ENCODE measurements around the gene TMEM184A. TPM values are rescaled to one million over a fixed set of nuclear protein-coding genes. Genes with fewer than 3 reads are reported as not detected.

TMEM184A gene
- 1.8 TPM for polyA plus RNA-seq (2013, experiment 1 of 2)
- polyA plus RNA-seq (2013, experiment 2 of 2), result 0.86 TPM

DNA sequence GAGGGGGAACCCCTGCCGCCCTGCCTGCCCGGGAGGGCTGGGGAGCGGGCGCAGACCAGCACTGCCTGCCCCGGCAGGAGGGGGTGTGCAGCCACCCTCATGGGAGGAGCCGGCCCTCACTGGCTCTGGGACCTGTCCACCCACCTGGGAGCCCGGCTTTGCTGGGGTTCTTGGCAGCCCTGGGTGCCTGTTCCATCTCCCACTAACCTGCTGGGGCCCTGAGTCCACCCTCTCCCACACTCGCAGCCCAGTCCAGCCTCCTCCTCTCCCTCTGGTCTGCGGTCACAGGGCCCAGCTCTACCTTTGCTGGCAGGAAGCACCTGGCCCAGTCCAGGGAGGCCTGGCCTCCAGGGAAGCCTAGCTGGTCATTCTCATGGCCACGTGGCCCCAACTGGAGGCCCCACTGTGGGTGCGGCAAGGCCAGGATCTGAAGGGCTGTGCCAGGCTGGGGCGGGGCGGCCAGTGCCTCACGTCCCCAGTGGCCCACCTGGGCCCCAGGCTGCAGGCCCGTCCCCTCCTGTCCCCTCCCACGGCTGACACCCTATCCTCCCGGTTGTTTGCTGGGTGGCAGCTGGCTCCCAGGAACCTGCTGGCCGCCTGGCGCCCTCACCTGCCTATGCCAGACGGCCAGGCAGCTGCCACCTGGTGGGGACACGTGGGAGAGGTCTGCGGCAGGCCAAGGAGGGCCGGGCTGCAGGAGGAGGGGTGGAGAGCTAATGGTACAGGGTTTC is at the start of gene TMEM184A:
TSS of gene TMEM184A (minus strand) at position 393 of the 731 bp plus-strand sequence. CDS start 721 bp downstream, outside the sequence.
- peak within 1 kb of the TSS; percentile 11 for H3K4me3 ChIP-seq (ENCODE audit: extremely low read depth, insufficient read depth, low read length, poor library complexity, severe bottlenecking)
- peaks cover 21% of the 10 kb centered on the region for H3K4me1 ChIP-seq (ENCODE audit: control insufficient read depth, insufficient read depth, low read length, poor library complexity, severe bottlenecking)
- no peaks in the 10 kb centered on the region for H3K36me3 ChIP-seq (ENCODE audit: control insufficient read depth, insufficient read depth, low read length)
- no peak within 1 kb of the TSS for H3K27ac ChIP-seq (ENCODE audit: low read depth, low read length, severe bottlenecking)
- WGBS, 2 experiments (ENCODE audit: insufficient coverage in 2 of 2), result 69 to 73% methylated on average over 21 to 22 of the region's 23 CpGs
- H3K9me3 ChIP-seq (ENCODE audit: control insufficient read depth, low read length), result no peaks in the 10 kb centered on the region

DNA sequence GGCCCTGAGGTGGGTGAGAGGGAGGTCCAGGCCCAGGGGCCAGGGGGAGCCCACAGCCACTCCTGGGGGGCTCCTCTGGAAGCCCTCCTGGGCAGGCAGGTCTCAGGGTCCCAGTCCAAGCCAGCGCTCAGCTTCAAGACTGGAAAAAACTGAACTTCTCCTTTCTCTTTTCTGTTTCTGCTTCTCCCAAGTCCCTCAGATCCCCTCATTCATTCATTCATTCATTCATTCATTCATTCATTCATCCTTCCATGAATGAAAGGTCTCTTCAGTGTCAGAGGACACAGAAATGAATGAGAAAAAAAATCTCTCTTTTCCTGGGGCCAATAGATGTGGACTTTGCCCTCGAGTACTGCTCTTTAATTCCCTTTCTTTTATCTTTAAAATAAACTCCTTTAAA is 48.4 kb upstream of the TMEM184A start:
- Histone ChIP-seq H3K9me3 (ENCODE audit: control insufficient read depth, low read length) (no peaks in the 10 kb centered on the region), H3K27ac (ENCODE audit: low read depth, low read length, severe bottlenecking) (no peak overlapping the region), H3K36me3 (ENCODE audit: control insufficient read depth, insufficient read depth, low read length) (no peaks in the 10 kb centered on the region), H3K4me1 (ENCODE audit: control insufficient read depth, insufficient read depth, low read length, poor library complexity, severe bottlenecking) (no peaks in the 10 kb centered on the region), H3K4me3 (ENCODE audit: extremely low read depth, insufficient read depth, low read length, poor library complexity, severe bottlenecking) (no peak overlapping the region)
- 100% methylated on average over 1 of the region's 2 CpGs; no CpG with 5 or more reads in 1 of the 2 experiments for WGBS, 2 experiments (ENCODE audit: insufficient coverage in 2 of 2)

DNA sequence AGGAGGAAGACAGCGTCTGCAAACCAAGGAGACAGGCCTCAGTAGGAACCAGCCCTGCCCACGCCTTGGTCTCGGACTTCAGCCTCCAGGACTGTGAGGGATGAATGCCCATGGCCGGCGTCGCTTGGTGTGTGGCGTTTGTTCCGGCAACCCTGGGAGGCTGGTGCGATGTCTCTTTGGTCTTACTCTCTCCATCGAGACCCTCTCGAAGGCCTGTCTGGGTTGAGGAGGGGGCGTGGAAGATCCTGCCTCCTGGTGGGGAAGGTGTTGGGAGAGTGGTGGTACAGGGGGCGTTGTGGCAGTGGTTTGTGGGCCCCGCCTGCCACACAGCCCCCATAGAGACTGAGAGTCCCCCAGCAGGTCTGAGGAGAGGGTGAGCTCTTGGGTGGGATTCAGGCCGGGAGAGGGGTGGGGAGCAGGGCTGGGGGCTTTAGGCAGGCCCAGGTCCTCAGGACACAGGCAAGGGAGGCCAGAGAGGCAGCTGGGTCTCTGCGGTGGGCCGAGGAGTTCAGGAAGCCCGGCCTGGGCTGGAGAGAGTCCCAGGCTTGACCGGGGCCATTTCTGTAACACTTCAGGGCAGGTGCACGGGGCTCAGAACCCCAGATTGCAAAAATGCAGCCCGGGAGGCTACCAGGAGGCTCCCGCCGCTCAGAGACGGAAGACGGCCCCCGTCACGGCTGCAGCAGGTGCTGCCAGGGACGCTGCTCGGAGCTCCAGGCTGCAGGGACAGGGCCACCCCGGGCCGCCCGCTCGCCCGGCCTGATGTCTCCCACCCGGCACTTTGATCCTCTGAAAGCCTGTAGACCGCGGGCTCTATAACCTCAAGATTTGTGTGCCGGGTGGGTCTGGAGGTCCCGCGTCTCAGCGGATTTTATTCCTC is 47.6 kb upstream of the TMEM184A start:
- H3K36me3 ChIP-seq (ENCODE audit: control insufficient read depth, insufficient read depth, low read length), result no peaks in the 10 kb centered on the region
- no peaks in the 10 kb centered on the region for H3K4me1 ChIP-seq (ENCODE audit: control insufficient read depth, insufficient read depth, low read length, poor library complexity, severe bottlenecking)
- 90% methylated on average over 37 of the region's 41 CpGs for WGBS, 2 experiments (ENCODE audit: insufficient coverage in 2 of 2)

DNA sequence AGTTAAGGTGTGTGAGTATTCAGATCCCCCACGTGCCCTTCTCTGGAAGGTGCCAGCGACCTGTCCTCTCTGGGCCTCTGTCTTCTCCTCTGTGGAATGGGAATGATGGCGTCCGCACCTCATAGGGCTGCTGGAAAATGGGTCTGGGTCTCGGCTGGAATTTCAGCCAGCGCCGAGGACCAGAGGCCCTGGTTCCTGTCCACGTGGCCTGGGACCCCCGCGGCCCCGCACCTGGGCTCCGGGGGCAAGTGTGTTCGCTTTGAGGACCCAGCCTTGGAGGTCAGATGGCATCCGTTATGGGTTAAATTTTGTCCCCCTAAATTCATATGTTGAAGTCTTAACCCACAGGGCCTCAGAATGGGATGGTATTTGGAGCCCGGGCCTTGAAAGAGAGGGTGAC is 46.4 kb upstream of the TMEM184A start:
- H3K4me1 ChIP-seq (ENCODE audit: control insufficient read depth, insufficient read depth, low read length, poor library complexity, severe bottlenecking), result no peaks in the 10 kb centered on the region
- H3K4me3 ChIP-seq (ENCODE audit: extremely low read depth, insufficient read depth, low read length, poor library complexity, severe bottlenecking), result no peak overlapping the region
- no peaks in the 10 kb centered on the region for H3K9me3 ChIP-seq (ENCODE audit: control insufficient read depth, low read length)
- no peaks in the 10 kb centered on the region for H3K36me3 ChIP-seq (ENCODE audit: control insufficient read depth, insufficient read depth, low read length)
- WGBS, 2 experiments (ENCODE audit: insufficient coverage in 2 of 2), result 91 to 92% methylated on average over 14 to 15 of the region's 15 CpGs
- H3K27ac ChIP-seq (ENCODE audit: low read depth, low read length, severe bottlenecking), result no peak overlapping the region

More for the DNA sequence above, 47.6 kb upstream of the TMEM184A start:
- no peak overlapping the region for H3K27ac ChIP-seq (ENCODE audit: low read depth, low read length, severe bottlenecking)
- no peak overlapping the region for H3K4me3 ChIP-seq (ENCODE audit: extremely low read depth, insufficient read depth, low read length, poor library complexity, severe bottlenecking)
- H3K9me3 ChIP-seq (ENCODE audit: control insufficient read depth, low read length), result no peaks in the 10 kb centered on the region

DNA sequence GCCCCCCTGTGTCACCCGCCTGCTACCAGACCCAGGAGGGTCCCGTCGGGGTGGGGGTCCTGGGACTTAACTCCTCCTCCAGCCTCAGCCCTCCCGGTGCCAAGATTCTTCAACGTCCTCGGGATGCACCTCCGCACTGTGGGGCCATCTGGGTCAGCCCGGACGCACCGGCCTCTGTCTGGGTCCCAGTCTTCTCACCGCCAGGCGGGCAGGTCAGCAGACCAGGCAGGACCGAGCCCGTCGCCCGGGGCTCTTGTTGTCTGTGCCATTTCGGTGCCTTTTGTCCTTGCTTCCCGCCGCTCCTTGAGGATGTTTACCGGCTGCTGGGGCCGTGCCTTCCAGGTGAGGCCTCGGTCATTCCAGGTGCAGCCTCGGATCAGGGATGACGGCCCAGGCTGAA is 46.0 kb upstream of the TMEM184A start:
- 92 to 93% methylated on average over 22 to 24 of the region's 24 CpGs for WGBS, 2 experiments (ENCODE audit: insufficient coverage in 2 of 2)
- H3K9me3 ChIP-seq (ENCODE audit: control insufficient read depth, low read length), result no peaks in the 10 kb centered on the region
- no peaks in the 10 kb centered on the region for H3K4me1 ChIP-seq (ENCODE audit: control insufficient read depth, insufficient read depth, low read length, poor library complexity, severe bottlenecking)
- H3K27ac ChIP-seq (ENCODE audit: low read depth, low read length, severe bottlenecking), result no peak overlapping the region
- no peaks in the 10 kb centered on the region for H3K36me3 ChIP-seq (ENCODE audit: control insufficient read depth, insufficient read depth, low read length)
- H3K4me3 ChIP-seq (ENCODE audit: extremely low read depth, insufficient read depth, low read length, poor library complexity, severe bottlenecking), result no peak overlapping the region

DNA sequence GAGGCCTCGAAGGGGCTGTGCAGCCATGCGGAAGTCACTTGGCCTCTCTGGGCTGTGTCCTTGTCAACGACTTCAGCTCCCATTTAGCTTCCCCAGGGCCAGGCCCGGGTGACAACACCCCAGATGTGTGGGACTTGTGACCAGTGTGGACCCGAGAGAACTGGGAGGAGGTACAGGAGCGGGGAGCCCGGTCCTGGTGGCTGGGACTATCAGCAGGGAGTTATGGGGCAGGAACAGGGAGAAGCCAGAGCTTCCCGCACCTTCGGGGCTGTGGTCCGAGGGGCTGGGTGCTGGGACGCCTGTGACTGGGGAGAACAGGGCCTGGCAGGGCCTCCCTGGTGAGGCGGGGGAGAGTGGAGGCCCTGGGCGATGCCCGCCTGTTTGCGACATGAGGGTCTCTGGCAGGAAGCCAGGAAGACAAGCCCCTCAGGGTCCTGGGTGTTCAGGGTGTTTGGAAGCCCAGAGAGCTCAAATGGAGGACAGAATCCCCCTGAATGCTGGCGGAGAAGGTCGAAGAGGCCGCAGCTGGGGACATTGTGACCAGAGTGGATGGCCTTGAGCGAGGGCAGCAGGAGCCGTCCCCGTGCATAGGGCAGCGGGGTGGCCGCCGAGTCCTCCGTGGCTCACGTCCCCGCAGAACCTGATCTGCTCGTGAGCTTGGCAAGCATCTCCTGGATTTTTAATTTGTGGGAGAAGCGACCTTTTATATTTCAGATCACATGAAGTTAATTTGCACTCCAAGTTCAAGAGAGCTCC is 43.8 kb upstream of the TMEM184A start:
- Histone ChIP-seq H3K9me3 (ENCODE audit: control insufficient read depth, low read length) (no peaks in the 10 kb centered on the region), H3K4me3 (ENCODE audit: extremely low read depth, insufficient read depth, low read length, poor library complexity, severe bottlenecking) (no peak overlapping the region), H3K36me3 (ENCODE audit: control insufficient read depth, insufficient read depth, low read length) (no peaks in the 10 kb centered on the region), H3K27ac (ENCODE audit: low read depth, low read length, severe bottlenecking) (no peak overlapping the region), H3K4me1 (ENCODE audit: control insufficient read depth, insufficient read depth, low read length, poor library complexity, severe bottlenecking) (no peaks in the 10 kb centered on the region)
- 93 to 96% methylated on average over 22 to 27 of the region's 29 CpGs for WGBS, 2 experiments (ENCODE audit: insufficient coverage in 2 of 2)

DNA sequence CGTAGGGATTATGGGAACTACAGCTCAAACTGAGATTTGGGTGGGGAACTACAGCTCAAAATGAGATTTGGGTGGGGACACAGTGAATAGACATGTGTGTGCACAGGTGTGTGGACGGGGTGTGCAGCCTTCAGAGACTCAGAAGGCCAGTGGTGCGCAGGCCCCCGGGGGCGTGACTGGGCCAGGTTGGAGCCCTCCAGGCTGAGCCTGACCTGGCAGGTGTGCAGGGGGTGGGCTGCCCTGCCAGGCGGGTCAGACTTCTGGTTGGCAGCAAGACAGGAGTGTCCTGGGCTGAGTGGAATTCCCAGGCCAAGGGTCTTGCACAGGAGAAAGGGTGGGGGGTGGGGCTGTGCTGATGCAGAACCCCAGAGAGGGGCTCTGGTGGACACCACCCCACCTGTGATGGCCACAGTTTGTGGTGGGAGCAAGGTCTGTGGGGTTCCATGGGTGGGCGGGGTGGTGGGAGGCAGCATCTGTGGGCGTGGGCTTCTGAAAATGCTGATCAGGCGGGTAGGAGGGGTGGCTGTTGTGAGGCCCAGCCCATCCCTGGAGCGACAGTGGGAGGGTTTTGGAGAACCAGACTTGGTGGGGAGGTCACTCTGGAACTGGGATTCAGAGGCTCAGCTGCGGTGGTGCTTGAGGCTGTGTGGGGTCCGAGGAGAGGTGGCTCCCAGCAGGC is 43.1 kb upstream of the TMEM184A start:
- Histone ChIP-seq H3K4me3 (ENCODE audit: extremely low read depth, insufficient read depth, low read length, poor library complexity, severe bottlenecking) (no peak overlapping the region), H3K27ac (ENCODE audit: low read depth, low read length, severe bottlenecking) (no peak overlapping the region), H3K4me1 (ENCODE audit: control insufficient read depth, insufficient read depth, low read length, poor library complexity, severe bottlenecking) (no peaks in the 10 kb centered on the region), H3K36me3 (ENCODE audit: control insufficient read depth, insufficient read depth, low read length) (no peaks in the 10 kb centered on the region), H3K9me3 (ENCODE audit: control insufficient read depth, low read length) (no peaks in the 10 kb centered on the region)
- WGBS, 2 experiments (ENCODE audit: insufficient coverage in 2 of 2), result 92 to 95% methylated on average over 10 to 12 of the region's 12 CpGs

DNA sequence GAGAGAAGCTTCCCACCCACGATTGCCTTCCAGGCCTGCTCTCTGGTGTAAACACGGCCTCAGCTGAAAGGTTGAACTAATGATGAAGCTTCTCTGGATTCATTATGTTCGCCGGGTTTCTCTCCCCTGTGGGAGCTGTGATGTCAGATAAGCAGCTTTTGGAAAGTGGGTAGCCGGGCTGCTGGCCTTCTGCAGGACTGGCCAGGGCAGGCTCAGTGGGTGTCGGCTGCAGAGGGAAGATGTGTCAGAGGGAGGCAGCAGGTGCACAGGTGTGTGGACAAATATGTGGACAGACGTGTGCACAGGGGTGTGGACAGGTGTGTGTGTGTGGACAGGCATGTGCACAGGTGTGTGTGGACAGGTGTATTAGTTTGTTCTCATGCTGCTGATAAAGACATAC is 42.3 kb upstream of the TMEM184A start:
- H3K36me3 ChIP-seq (ENCODE audit: control insufficient read depth, insufficient read depth, low read length), result no peaks in the 10 kb centered on the region
- WGBS, 2 experiments (ENCODE audit: insufficient coverage in 2 of 2), result 83 to 92% methylated on average over 2 to 7 of the region's 7 CpGs
- no peaks in the 10 kb centered on the region for H3K4me1 ChIP-seq (ENCODE audit: control insufficient read depth, insufficient read depth, low read length, poor library complexity, severe bottlenecking)

DNA sequence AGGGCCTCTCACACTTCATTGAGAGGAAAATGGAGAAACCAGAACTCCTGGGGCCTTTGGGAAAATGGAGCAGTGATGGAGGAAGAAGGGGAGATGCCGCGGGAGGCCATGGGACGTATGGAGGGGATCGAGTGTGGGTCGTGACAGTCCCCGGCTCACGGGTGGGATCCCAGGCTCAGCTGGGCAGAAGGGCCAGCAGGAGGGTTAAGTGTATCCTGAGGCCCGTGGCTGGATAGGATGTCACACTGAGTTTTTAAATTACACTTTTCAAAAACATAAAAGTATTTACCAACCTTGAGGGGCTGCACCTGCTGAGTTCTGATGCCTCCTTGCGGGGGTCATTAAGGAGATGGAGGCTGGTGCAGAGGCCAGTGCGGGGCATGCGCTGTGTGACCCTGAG is 41.8 kb upstream of the TMEM184A start:
- H3K36me3 ChIP-seq (ENCODE audit: control insufficient read depth, insufficient read depth, low read length), result no peaks in the 10 kb centered on the region
- WGBS, 2 experiments (ENCODE audit: insufficient coverage in 2 of 2), result 86 to 97% methylated on average over 10 of the region's 11 CpGs
- no peak overlapping the region for H3K27ac ChIP-seq (ENCODE audit: low read depth, low read length, severe bottlenecking)
- H3K4me3 ChIP-seq (ENCODE audit: extremely low read depth, insufficient read depth, low read length, poor library complexity, severe bottlenecking), result no peak overlapping the region
- H3K9me3 ChIP-seq (ENCODE audit: control insufficient read depth, low read length), result no peaks in the 10 kb centered on the region
- H3K4me1 ChIP-seq (ENCODE audit: control insufficient read depth, insufficient read depth, low read length, poor library complexity, severe bottlenecking), result no peaks in the 10 kb centered on the region

More for the DNA sequence above, 42.3 kb upstream of the TMEM184A start:
- no peak overlapping the region for H3K27ac ChIP-seq (ENCODE audit: low read depth, low read length, severe bottlenecking)
- H3K9me3 ChIP-seq (ENCODE audit: control insufficient read depth, low read length), result no peaks in the 10 kb centered on the region
- no peak overlapping the region for H3K4me3 ChIP-seq (ENCODE audit: extremely low read depth, insufficient read depth, low read length, poor library complexity, severe bottlenecking)

Data from mesodermal cell (in vitro differentiated cells).